ENCODE data around the gene UBE2O.
A peak's percentile ranks its signal among the peaks of the same experiment; 100 is the strongest.

Gene UBE2O

GRCh38 chr17:76461765-76462555, 9.0 kb upstream of the UBE2O start:
- no peaks in the 10 kb centered on the region for H3K9me3 ChIP-seq (ENCODE audit: control insufficient read depth, insufficient read depth, low read depth, low read length)
- no peak for TF ChIP-seq KLF8 (tag by site-specific recombination; IDR thresholded peaks at IDR 0.05)
- TF ChIP-seq ZNF645 (tag by site-specific recombination; IDR thresholded peaks at IDR 0.05), result no peak
- TF ChIP-seq ZNF214 (tag by site-specific recombination; IDR thresholded peaks at IDR 0.05; ENCODE audit: borderline replicate concordance), result no peak
- 0 out of 2 replicates have a peak, but pooled peaks have one; percentile 10 for TF ChIP-seq ZIC2 (tag by site-specific recombination; IDR thresholded peaks at IDR 0.05)
- TF ChIP-seq ZSCAN4 (tag by site-specific recombination; IDR thresholded peaks at IDR 0.05), result no peak
- no peak for TF ChIP-seq ZNF521 (tag by site-specific recombination; IDR thresholded peaks at IDR 0.05)
- no peak overlapping the region for H3K4me3 ChIP-seq (ENCODE audit: low read depth, low read length)
- ChIA-PET POLR2A (interaction anchor here (0.8 to 1.0 kb wide), 2 partner anchors 28 to 82 kb away, joined by 3 read pairs; no protein-coding TSS in a partner anchor), CTCF (interaction anchor here (0.5 to 12.5 kb wide), 9 partner anchors 13 to 267 kb away, joined by 3 to 187 read pairs (median 3); no protein-coding TSS in a partner anchor)
- H3K4me1 ChIP-seq (ENCODE audit: control insufficient read depth, insufficient read depth, low read length), result no peaks in the 10 kb centered on the region
- H3K27ac ChIP-seq (ENCODE audit: extremely low read depth, low read depth, low read length), result no peak overlapping the region
- H3K36me3 ChIP-seq (ENCODE audit: control insufficient read depth in 2 of 2, insufficient read depth in 1 of 2, low read length in 2 of 2), result no peaks in the 10 kb centered on the region

GRCh38 chr17:76459674-76460073, 6.7 kb upstream of the UBE2O start:
- POLR2A ChIA-PET, result interaction anchor here (0.6 to 1.6 kb wide), 2 partner anchors 43 to 46 kb away, joined by 3 to 5 read pairs; no protein-coding TSS in a partner anchor
- no peaks in the 10 kb centered on the region for H3K9me3 ChIP-seq (ENCODE audit: control insufficient read depth, insufficient read depth, low read depth, low read length)
- no peaks in the 10 kb centered on the region for H3K36me3 ChIP-seq (ENCODE audit: control insufficient read depth in 2 of 2, insufficient read depth in 1 of 2, low read length in 2 of 2)
- TF ChIP-seq ZNF610 (tag by site-specific recombination; IDR thresholded peaks at IDR 0.05; ENCODE audit: borderline replicate concordance) (no peak), BCL11B (tag by site-specific recombination; IDR thresholded peaks at IDR 0.05; ENCODE audit: low read depth) (no peak), ZNF423 (tag by site-specific recombination; IDR thresholded peaks at IDR 0.05) (no peak), ZNF350 (tag by site-specific recombination; IDR thresholded peaks at IDR 0.05) (no peak), ZNF629 (tag by site-specific recombination; IDR thresholded peaks at IDR 0.05) (no peak), OSR2 (tag by site-specific recombination; IDR thresholded peaks at IDR 0.05) (no peak), PRDM1 (tag by site-specific recombination; IDR thresholded peaks at IDR 0.05) (no peak), ZNF529 (tag by site-specific recombination; IDR thresholded peaks at IDR 0.05; ENCODE audit: insufficient replicate concordance) (no peak), ZNF239 (tag by site-specific recombination; IDR thresholded peaks at IDR 0.05) (no peak), ZNF416 (tag by site-specific recombination; IDR thresholded peaks at IDR 0.05) (no peak), ZNF114 (tag by site-specific recombination; IDR thresholded peaks at IDR 0.05) (no peak), ELK4 (IDR thresholded peaks at IDR 0.05; ENCODE audit: borderline replicate concordance, low read depth, low read length) (no peak), FEZF1 (tag by site-specific recombination; IDR thresholded peaks at IDR 0.05) (no peak), ZNF354C (tag by site-specific recombination; IDR thresholded peaks at IDR 0.05; ENCODE audit: borderline replicate concordance, low read depth) (no peak), ZNF311 (tag by site-specific recombination; IDR thresholded peaks at IDR 0.05; ENCODE audit: borderline replicate concordance) (no peak)
- H3K27ac ChIP-seq (ENCODE audit: extremely low read depth, low read depth, low read length), result no peak overlapping the region
- CTCF ChIA-PET, result interaction anchor here (0.5 to 12.5 kb wide), 20 partner anchors 8 to 221 kb away, joined by 3 to 187 read pairs (median 6); partner anchors contain the start of genes AANAT and RHBDF2
- no peaks in the 10 kb centered on the region for H3K4me1 ChIP-seq (ENCODE audit: control insufficient read depth, insufficient read depth, low read length)
- H3K4me3 ChIP-seq (ENCODE audit: low read depth, low read length), result no peak overlapping the region
